ENCODE data around the gene STAC2.

- TF ChIP-seq CTCF (IDR thresholded peaks at IDR 0.05; ENCODE audit: low read depth, low read length) (no peak), POLR2A (IDR thresholded peaks at IDR 0.05; ENCODE audit: extremely low read depth, insufficient read length) (no peak), MAX (IDR thresholded peaks at IDR 0.05; ENCODE audit: low read depth, low read length) (no peak)
Measured at GRCh38 chr17:39177256-39177655, 48.5 kb downstream of the STAC2 start.
